Measurements from ENCODE around the gene IGF2R.

Gene IGF2R

GRCh38 chr6:160068346-160068745 is 99.5 kb downstream of the IGF2R start:
- TF ChIP-seq, protein P1, sequence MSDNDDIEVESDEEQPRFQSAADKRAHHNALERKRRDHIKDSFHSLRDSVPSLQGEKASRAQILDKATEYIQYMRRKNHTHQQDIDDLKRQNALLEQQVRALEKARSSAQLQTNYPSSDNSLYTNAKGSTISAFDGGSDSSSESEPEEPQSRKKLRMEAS (IDR thresholded peaks at IDR 0.05): no peak
- TF ChIP-seq TAF1 (IDR thresholded peaks at IDR 0.05; ENCODE audit: low read depth) (no peak), YY1 (IDR thresholded peaks at IDR 0.05; ENCODE audit: low read depth) (no peak), ZBTB7A (IDR thresholded peaks at IDR 0.05; ENCODE audit: low read depth) (no peak), TCF12 (IDR thresholded peaks at IDR 0.05; ENCODE audit: low read depth) (no peak), FOXM1 (IDR thresholded peaks at IDR 0.05; ENCODE audit: borderline replicate concordance, low read depth) (no peak), RAD21 (IDR thresholded peaks at IDR 0.05; ENCODE audit: low read depth) (no peak), NFIC (IDR thresholded peaks at IDR 0.05) (no peak), TEAD4 (IDR thresholded peaks at IDR 0.05) (no peak), CEBPB (IDR thresholded peaks at IDR 0.05) (no peak), REST (IDR thresholded peaks at IDR 0.05; ENCODE audit: low read depth) (no peak), CREB1 (IDR thresholded peaks at IDR 0.05; ENCODE audit: low read depth) (no peak)

DNA sequence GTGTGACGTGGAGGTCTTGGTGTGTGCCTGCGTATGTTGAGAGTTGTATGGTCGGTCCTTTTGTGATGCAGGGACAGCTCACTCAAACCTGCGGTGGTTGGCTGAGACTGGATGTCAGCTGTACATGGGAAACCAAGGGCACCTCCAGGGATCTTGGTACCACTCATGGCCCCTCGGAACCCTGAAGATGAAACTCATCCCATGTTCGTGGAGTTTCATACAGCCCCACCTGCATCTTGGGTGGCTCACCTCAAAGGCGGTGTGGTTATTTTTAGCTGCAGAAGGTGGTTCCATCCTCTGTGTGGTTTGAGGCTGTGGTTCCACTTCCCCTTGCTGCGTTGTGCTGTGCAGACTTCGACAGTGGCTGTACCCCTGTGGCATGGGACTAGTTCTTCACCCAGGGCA is 100.2 kb downstream of the IGF2R start:
- TF ChIP-seq USF1 (IDR thresholded peaks at IDR 0.05) (no peak), EP300 (IDR thresholded peaks at IDR 0.05; ENCODE audit: borderline replicate concordance) (no peak), FOXM1 (IDR thresholded peaks at IDR 0.05; ENCODE audit: borderline replicate concordance, low read depth) (no peak), TAF1 (IDR thresholded peaks at IDR 0.05; ENCODE audit: low read depth) (no peak), TCF12 (IDR thresholded peaks at IDR 0.05; ENCODE audit: low read depth) (no peak), EGR1 (IDR thresholded peaks at IDR 0.05) (no peak), RAD21 (IDR thresholded peaks at IDR 0.05; ENCODE audit: low read depth) (no peak), CREB1 (IDR thresholded peaks at IDR 0.05; ENCODE audit: low read depth) (no peak), REST (IDR thresholded peaks at IDR 0.05; ENCODE audit: low read depth) (no peak), TEAD4 (IDR thresholded peaks at IDR 0.05) (no peak), NFIC (IDR thresholded peaks at IDR 0.05) (no peak), CEBPB (IDR thresholded peaks at IDR 0.05) (no peak), YY1 (IDR thresholded peaks at IDR 0.05; ENCODE audit: low read depth) (no peak), ZBTB7A (IDR thresholded peaks at IDR 0.05; ENCODE audit: low read depth) (no peak)
- TF ChIP-seq, protein P1 (IDR thresholded peaks at IDR 0.05): no peak

DNA sequence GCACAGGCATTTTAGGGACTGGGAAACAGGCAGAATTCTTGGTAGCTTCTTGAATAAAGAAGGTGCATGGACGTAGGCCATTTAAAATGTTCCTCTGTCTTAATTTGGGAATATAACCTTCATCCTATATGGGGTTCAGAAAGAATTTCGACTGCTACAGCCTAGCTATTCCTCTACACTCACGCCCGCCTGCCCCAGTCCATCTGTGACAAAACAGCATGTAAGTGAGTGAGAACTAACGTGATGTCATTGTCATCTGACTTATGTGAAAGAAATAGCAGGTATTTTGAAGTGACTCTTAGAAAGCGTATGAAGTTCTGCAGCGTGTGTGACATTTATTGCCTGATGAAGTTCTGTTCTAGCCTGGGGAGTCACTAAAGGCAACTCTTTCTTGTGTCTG is 100.6 kb downstream of the IGF2R start:
- TF ChIP-seq REST (IDR thresholded peaks at IDR 0.05; ENCODE audit: low read depth) (no peak), CEBPB (IDR thresholded peaks at IDR 0.05) (no peak), YY1 (IDR thresholded peaks at IDR 0.05; ENCODE audit: low read depth) (no peak), EP300 (IDR thresholded peaks at IDR 0.05; ENCODE audit: borderline replicate concordance) (no peak), EGR1 (IDR thresholded peaks at IDR 0.05) (no peak), TEAD4 (IDR thresholded peaks at IDR 0.05) (no peak), TAF1 (IDR thresholded peaks at IDR 0.05; ENCODE audit: low read depth) (no peak), RAD21 (IDR thresholded peaks at IDR 0.05; ENCODE audit: low read depth) (no peak)
- TF ChIP-seq, protein P1 (IDR thresholded peaks at IDR 0.05): no peak

DNA sequence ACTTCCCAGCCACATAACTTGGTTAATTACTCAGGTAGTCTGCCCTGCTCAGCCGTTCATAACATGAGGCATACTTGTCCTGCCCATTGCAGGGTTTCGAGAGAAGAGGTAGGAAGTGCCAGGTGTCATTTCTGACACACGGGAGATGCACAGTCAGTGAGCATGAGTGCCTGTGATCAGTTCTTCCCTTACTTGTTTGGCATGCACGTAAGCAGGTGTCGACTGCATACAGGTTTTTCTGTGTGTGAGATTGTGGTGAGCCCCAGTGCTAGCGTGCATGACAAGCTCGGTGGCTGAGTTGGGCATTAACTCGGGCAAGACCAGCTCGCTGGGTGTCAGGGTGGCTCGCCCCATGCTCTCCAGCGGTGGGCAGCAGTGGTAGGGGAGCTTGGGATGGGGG is 101.5 kb downstream of the IGF2R start:
- TF ChIP-seq FOXM1 (IDR thresholded peaks at IDR 0.05; ENCODE audit: borderline replicate concordance, low read depth) (no peak), REST (IDR thresholded peaks at IDR 0.05; ENCODE audit: low read depth) (no peak)

All from Ishikawa (cell line).